A673 (cell line): Measurements from ENCODE around the gene GLS.

Experiments
- CTCF ChIP-seq: fragments of 300-800, 200-600 bp; sonication (generic); conservative IDR thresholded peaks from 2 replicates; pipeline ENCODE4 v1.5.1; 2017; ENCODE audit warnings: low read depth, mild to moderate bottlenecking, antibody characterized with exemption, low read length, moderate library complexity, mixed read lengths
- EZH2 ChIP-seq: fragments of 200-600 bp; sonication (generic); IDR thresholded peaks from 2 replicates; pipeline ENCODE4 v1.6.1; 2017; ENCODE audit warnings: borderline replicate concordance, low read depth, mild to moderate bottlenecking, mixed read lengths, antibody characterized with exemption, low read length; ENCODE audit not compliant: poor library complexity, severe bottlenecking

GRCh38 chr2:190997526-190998113 lies 117.0 kb downstream of the GLS start:
- TF ChIP-seq CTCF (no peak), EZH2 (no peak)
